ENCODE data around the gene MRPL47.

DNA sequence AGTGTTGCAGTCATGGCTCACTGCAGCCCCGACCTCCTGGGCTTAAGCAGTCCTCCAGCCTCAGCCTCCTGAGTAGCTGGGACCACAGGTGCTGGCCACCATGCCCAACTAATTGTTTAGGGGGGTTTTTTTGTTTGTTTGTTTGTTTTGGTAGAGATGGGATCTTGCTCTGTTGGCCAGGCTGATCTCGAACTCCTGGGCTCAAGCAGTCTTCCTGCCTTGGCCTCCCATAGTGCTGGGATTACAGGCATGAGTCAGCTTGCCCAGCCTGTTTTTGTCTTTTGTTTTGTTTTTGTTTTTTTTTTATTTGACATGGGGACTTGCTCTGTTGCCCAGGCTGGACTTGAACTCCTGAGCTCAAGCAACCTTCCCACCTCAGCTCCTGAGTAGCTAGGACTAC is 17.6 kb upstream of the MRPL47 start:
- no peak for TF ChIP-seq POLR2A (IDR thresholded peaks at IDR 0.05)
- TF ChIP-seq, protein P1, sequence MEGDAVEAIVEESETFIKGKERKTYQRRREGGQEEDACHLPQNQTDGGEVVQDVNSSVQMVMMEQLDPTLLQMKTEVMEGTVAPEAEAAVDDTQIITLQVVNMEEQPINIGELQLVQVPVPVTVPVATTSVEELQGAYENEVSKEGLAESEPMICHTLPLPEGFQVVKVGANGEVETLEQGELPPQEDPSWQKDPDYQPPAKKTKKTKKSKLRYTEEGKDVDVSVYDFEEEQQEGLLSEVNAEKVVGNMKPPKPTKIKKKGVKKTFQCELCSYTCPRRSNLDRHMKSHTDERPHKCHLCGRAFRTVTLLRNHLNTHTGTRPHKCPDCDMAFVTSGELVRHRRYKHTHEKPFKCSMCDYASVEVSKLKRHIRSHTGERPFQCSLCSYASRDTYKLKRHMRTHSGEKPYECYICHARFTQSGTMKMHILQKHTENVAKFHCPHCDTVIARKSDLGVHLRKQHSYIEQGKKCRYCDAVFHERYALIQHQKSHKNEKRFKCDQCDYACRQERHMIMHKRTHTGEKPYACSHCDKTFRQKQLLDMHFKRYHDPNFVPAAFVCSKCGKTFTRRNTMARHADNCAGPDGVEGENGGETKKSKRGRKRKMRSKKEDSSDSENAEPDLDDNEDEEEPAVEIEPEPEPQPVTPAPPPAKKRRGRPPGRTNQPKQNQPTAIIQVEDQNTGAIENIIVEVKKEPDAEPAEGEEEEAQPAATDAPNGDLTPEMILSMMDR (IDR thresholded peaks at IDR 0.05), result no peak

All from Peyer's patch (tissue), 4 donors.